A673 (cell line): ENCODE results near the gene ZNF221. TPM values are rescaled to one million over a fixed set of nuclear protein-coding genes. Genes with fewer than 3 reads are reported as not detected.
A peak's percentile ranks its signal among the peaks of the same experiment; 100 is the strongest.

Source experiments
- BruUV-seq: library from RNA; stranded (reverse); fragments of 400-500 nt; replicated peaks from 2 replicates; lab custom pipeline; 2021; lab: Mats Ljungman, UMichigan
- CTCF ChIA-PET: fragments of 300-600 bp; sonication (Branson Sonifier 250); formaldehyde crosslinking; loops from one replicate; lab custom pipeline; 2022; ENCODE audit warnings: antibody characterized with exemption; lab: Charles Lee
- POLR2A ChIA-PET: fragments of 300-600 bp; sonication (Branson Sonifier 250); formaldehyde crosslinking; loops from one replicate; lab custom pipeline; 2022; ENCODE audit warnings: antibody characterized with exemption; ENCODE audit not compliant: low non-redundant PET; lab: Charles Lee
- DNase-seq: peaks from one replicate; pipeline ENCODE4 v3.0.0-alpha.2; 2015; ENCODE audit warnings: low spot score
- H3K27ac ChIP-seq: fragments of 200-600 bp; sonication (generic); 2 replicates; pipeline ENCODE4 v1.5.1; 2016; ENCODE audit warnings: mixed run types, low read depth, mild to moderate bottlenecking, mixed read lengths, antibody characterized with exemption, low read length; ENCODE audit not compliant: poor library complexity, severe bottlenecking
- H3K27me3 ChIP-seq: fragments of 200-600 bp; sonication (generic); replicated peaks from 2 replicates; pipeline ENCODE4 v1.6.1; 2017; ENCODE audit warnings: mixed run types, low read depth, mild to moderate bottlenecking, mixed read lengths, antibody characterized with exemption, low read length; ENCODE audit not compliant: insufficient read depth, poor library complexity
- H3K36me3 ChIP-seq: fragments of 200-600 bp; sonication (generic); 2 replicates; pipeline ENCODE4 v1.6.1; 2016; ENCODE audit warnings: mixed run types, mild to moderate bottlenecking, mixed read lengths, antibody characterized with exemption, low read length; ENCODE audit not compliant: insufficient read depth, poor library complexity, severe bottlenecking
- H3K4me1 ChIP-seq: fragments of 200-600 bp; sonication (generic); 2 replicates; pipeline ENCODE4 v1.6.1; 2017; ENCODE audit warnings: mixed run types, mild to moderate bottlenecking, mixed read lengths, antibody characterized with exemption, low read length; ENCODE audit not compliant: insufficient read depth, poor library complexity, severe bottlenecking
- H3K4me3 ChIP-seq: fragments of 200-600 bp; sonication (generic); 2 replicates; pipeline ENCODE4 v1.5.1; 2016; ENCODE audit warnings: low read depth, mixed run types, mild to moderate bottlenecking, mixed read lengths, low read length; ENCODE audit not compliant: poor library complexity, severe bottlenecking
- H3K9me3 ChIP-seq: fragments of 200-600 bp; sonication (generic); 2 replicates; pipeline ENCODE4 v1.6.1; 2016; ENCODE audit warnings: mixed run types, low read depth, mild to moderate bottlenecking, mixed read lengths, antibody characterized with exemption, low read length; ENCODE audit not compliant: poor library complexity, severe bottlenecking
- CTCF ChIP-seq: fragments of 300-800, 200-600 bp; sonication (generic); conservative IDR thresholded peaks from 2 replicates; pipeline ENCODE4 v1.5.1; 2017; ENCODE audit warnings: low read depth, mild to moderate bottlenecking, antibody characterized with exemption, low read length, moderate library complexity, mixed read lengths
- EZH2 ChIP-seq: fragments of 200-600 bp; sonication (generic); IDR thresholded peaks from 2 replicates; pipeline ENCODE4 v1.6.1; 2017; ENCODE audit warnings: borderline replicate concordance, low read depth, mild to moderate bottlenecking, mixed read lengths, antibody characterized with exemption, low read length; ENCODE audit not compliant: poor library complexity, severe bottlenecking
- intact Hi-C: fragments of 100-400 bp; cut with micrococcal nuclease; formaldehyde crosslinking; loops from one replicate; pipeline ENCODE4 v1.10.0; 2022; ENCODE audit not compliant: unreplicated experiment
- total RNA-seq: library from RNA; stranded (reverse); gene quantifications from 2 replicates; pipeline ENCODE4 v1.2.3, GENCODE V29; 2021

Gene ZNF221
- total RNA-seq, 1 experiment from 2014 or later: 4.8 TPM

DNA sequence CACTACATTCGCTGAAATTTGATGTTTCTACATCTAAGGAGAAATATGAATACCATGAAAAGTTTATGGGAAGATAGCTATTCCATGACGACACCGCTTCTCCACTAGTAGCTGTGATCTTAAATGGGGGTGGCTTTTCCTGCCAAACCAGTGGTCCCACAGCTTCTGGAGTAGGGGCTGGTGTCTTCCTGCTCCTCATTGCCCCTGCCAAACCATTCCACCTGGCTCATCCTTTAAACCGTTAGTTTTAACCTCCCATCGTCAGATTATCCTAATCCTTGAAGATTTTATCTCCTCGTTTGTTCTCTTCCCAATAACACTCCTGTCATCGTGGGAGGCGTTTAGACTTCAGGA, 51.2 kb downstream of the ZNF221 start:
- TF ChIP-seq EZH2 (no peak), CTCF (no peak)
- H3K9me3 ChIP-seq: no peaks in the 10 kb centered on the region
- no peaks in the 10 kb centered on the region for H3K36me3 ChIP-seq
- intact Hi-C loops: loop anchor here (5.0 kb wide), 1 partner anchor 110 kb away; the partner anchor contains the start of gene ZNF225
- peaks cover 3% of the 10 kb centered on the region for H3K4me1 ChIP-seq
- ChIA-PET POLR2A (no interaction called here), CTCF (no interaction called here)
- peak overlapping the region; percentile 67 for H3K4me3 ChIP-seq
- no peak for DNase-seq
- peak overlapping the region; percentile 47 for H3K27ac ChIP-seq
- no peaks in the 10 kb centered on the region for H3K27me3 ChIP-seq
- TSS peak; percentile 94 for BruUV-seq

DNA sequence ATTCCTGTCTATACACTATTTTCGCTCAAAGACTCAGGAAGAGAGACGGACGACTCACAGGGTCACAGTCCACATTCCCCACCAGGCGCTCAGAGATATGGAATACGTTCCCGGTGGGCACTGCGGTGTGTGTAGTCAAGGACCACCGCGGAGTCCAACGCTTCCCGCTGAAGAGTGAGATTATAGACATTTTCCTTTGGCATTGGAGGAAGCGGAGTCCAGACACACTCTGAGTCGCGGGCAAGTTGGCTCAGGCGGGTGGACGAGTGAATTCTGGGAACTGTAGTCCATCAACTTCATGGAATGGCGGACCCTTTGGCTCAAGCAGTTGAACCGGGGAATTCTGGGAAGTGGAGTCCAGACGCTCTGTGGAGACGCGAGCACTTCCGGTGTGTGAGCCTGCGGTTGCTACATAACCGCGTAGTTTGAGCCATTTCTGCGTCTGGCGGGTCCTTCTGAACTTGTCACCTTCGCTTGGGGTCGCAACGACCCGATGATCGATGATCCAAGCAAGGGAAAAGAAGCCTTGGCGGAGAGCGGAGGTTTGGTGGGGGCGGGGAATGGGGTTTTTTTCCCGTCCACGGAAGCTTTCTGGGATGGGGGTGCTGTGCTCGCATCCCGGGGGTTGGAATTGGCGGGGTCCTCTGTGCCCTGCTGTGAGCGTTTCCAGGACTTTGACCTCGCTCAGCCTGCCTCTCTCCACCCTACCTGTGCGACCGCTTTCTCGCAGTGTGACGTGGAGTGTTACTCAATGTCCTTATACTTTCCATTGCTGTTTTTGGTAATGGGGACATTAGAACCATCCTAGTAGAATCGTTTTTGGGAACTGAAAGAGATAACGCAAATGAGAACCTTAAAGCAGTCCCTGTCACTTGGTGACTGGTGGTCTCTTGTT, 51.8 kb downstream of the ZNF221 start, which contains the start of gene ZNF230:
Gene ZNF230 (plus strand): TSS at position 392 of the 895 bp plus-strand sequence. CDS start 4,122 bp downstream, outside the sequence.
- Histone ChIP-seq H3K36me3 (peaks cover 6% of the 10 kb centered on the region), H3K27ac (peak within 1 kb of the TSS; percentile 47)
- CTCF ChIA-PET: no interaction called here

More for the DNA sequence above, 51.8 kb downstream of the ZNF221 start, which contains the start of gene ZNF230:
- Histone ChIP-seq H3K27me3 (no peaks in the 10 kb centered on the region), H3K4me3 (peak within 1 kb of the TSS; percentile 67), H3K9me3 (peaks cover 5% of the 10 kb centered on the region), H3K4me1 (peaks cover 3% of the 10 kb centered on the region)
- intact Hi-C loops: loop anchor here (5.0 kb wide), 1 partner anchor 109 kb away; the partner anchor contains the start of gene ZNF225
- no peak for TF ChIP-seq EZH2
- no peak for TF ChIP-seq CTCF
- DNase-seq: peak; percentile 98
- POLR2A ChIA-PET: no interaction called here
- TSS peak; percentile 81 for BruUV-seq
